Posterior vena cava (tissue), 2 donors: Measurements from ENCODE around the gene ZNF660. TPM values are rescaled to one million over a fixed set of nuclear protein-coding genes. Genes with fewer than 3 reads are reported as not detected.

Experiments
- DNase-seq: peaks from one replicate; pipeline ENCODE4 v3.0.0-alpha.2; 2020; ENCODE audit warnings: low spot score
- intact Hi-C, 2 donors: fragments of 100-400 bp; cut with DNase I; formaldehyde crosslinking; loops; one replicate each; pipeline versions ENCODE4 v1.14.1 to v1.14.2; 2022 to 2023
- total RNA-seq, 2 donors: library from RNA; stranded (reverse); fragmentation: NEBNext Ultra II Directional; extraction: Animal tissue kit (Norgen Biotek cat#: 25700); gene quantifications; one replicate each; pipeline ENCODE4 v1.2.1, GENCODE V29; 2021
- donor health status: DM: yes; HTN: yes; CAD: no.
- donor health status: DM: yes; HTN: yes; CAD: no.

Gene ZNF660
- total RNA-seq, 2 donors from 2014 or later = 6.2 to 7.7 TPM

GRCh38 chr3:44612678-44613077, 27.9 kb downstream of the ZNF660 start:
- intact Hi-C loops = no loop called here
- DNase-seq = no peak

- intact Hi-C loops = loop anchor here in 1 of 2 donors (10.0 kb wide), 1 partner anchor 70 kb away; the partner anchor contains the start of gene ZKSCAN7
Observed at GRCh38 chr3:44624749-44625480, 40.2 kb downstream of the ZNF660 start, which contains the start of gene ZNF197. Gene ZNF197 (plus strand): TSS chr3:44625036. CDS start chr3:44629155, 4,119 bp downstream.

GRCh38 chr3:44628716-44629115, 44.0 kb downstream of the ZNF660 start:
- intact Hi-C loops = loop anchor here in 1 of 2 donors (10.0 kb wide), 1 partner anchor 74 kb away; the partner anchor contains the start of gene ZKSCAN7
- DNase-seq = no peak

More at GRCh38 chr3:44624749-44625480, 40.2 kb downstream of the ZNF660 start, which contains the start of gene ZNF197:
- DNase-seq = peak; percentile 95

GRCh38 chr3:44632193-44632592, 47.4 kb downstream of the ZNF660 start:
- intact Hi-C loops = no loop called here

GRCh38 chr3:44642337-44642736, 57.6 kb downstream of the ZNF660 start:
- DNase-seq = no peak
- intact Hi-C loops = no loop called here

More at GRCh38 chr3:44632193-44632592, 47.4 kb downstream of the ZNF660 start:
- DNase-seq = no peak

- DNase-seq = no peak
- intact Hi-C loops = no loop called here
Observed at GRCh38 chr3:44643024-44643423, 58.3 kb downstream of the ZNF660 start.

GRCh38 chr3:44647771-44648170, 63.0 kb downstream of the ZNF660 start:
- intact Hi-C loops = no loop called here

GRCh38 chr3:44648564-44649229, 63.9 kb downstream of the ZNF660 start, which contains the start of gene ZNF35:
Gene ZNF35 (plus strand): TSS chr3:44648732. CDS start chr3:44651068, 2,336 bp downstream.
- intact Hi-C loops = no loop called here
- DNase-seq = peak; percentile 93

More at GRCh38 chr3:44647771-44648170, 63.0 kb downstream of the ZNF660 start:
- no peak for DNase-seq

Other genes with a start within 250 kb of the ZNF660 start
- gene TCAIM, start 246.2 kb upstream of the ZNF660 start, total RNA-seq = 10 to 100 TPM; 21.0 to 22.7 TPM
- 10 to 100 TPM; 14.8 to 17.6 TPM for gene ZNF445, start 107.3 kb upstream of the ZNF660 start, total RNA-seq
- gene ZKSCAN7, start 29.8 kb upstream of the ZNF660 start, total RNA-seq = 1 to 10 TPM; 2.3 to 3.9 TPM
- 10 to 100 TPM; 14.0 to 14.3 TPM for gene ZNF197, start 40.1 kb downstream of the ZNF660 start, total RNA-seq
- gene ZNF35, start 63.8 kb downstream of the ZNF660 start, total RNA-seq = 10 to 100 TPM; 10.6 to 16.1 TPM
- 1 to 10 TPM; 5.7 to 5.8 TPM for gene ZNF502, start 127.7 kb downstream of the ZNF660 start, total RNA-seq
- gene ZNF501, start 144.7 kb downstream of the ZNF660 start, total RNA-seq = 1 to 10 TPM; 7.2 to 8.1 TPM
- 10 to 100 TPM; 26.9 to 27.2 TPM for gene KIAA1143, start 176.7 kb downstream of the ZNF660 start, total RNA-seq
- gene KIF15, start 176.8 kb downstream of the ZNF660 start, total RNA-seq = under 1 TPM; 0.19 to 0.65 TPM